Endothelial cell of umbilical vein (primary cell): Measurements from ENCODE around the gene SRGN. TPM values are rescaled to one million over a fixed set of nuclear protein-coding genes. Genes with fewer than 3 reads are reported as not detected.

Experiments
- BruUV-seq: library from RNA; stranded (reverse); fragments of 400-500 nt; replicated peaks from 2 replicates; lab custom pipeline; 2021; lab: Mats Ljungman, UMichigan
- CTCF ChIA-PET: fragments of 300-600, 350-600 bp; sonication (Branson Sonifier 250); formaldehyde crosslinking; loops from one replicate; lab custom pipeline; 2021; ENCODE audit warnings: antibody characterized with exemption, inconsistent platforms; lab: Charles Lee
- POLR2A ChIA-PET: fragments of 300-600, 350-600 bp; sonication (Branson Sonifier 250); formaldehyde crosslinking; loops from one replicate; lab custom pipeline; 2021; ENCODE audit warnings: antibody characterized with exemption, inconsistent platforms; lab: Charles Lee
- DNase-seq: peaks from one replicate; pipeline ENCODE4 v3.0.0-alpha.2; 2011; ENCODE audit warnings: low read depth, low spot score
- FAIRE-seq: peaks from 2 replicates; lab custom pipeline; 2011; peaks lifted over from hg19 to GRCh38; lab: Jason Lieb, UNC
- H2AFZ ChIP-seq: 2 replicates; pipeline ENCODE4 v1.6.0; 2012; ENCODE audit warnings: low read depth, low read length, control low read depth, inconsistent platforms
- H3K27ac ChIP-seq: 2 replicates; pipeline ENCODE4 v1.5.1; 2011; ENCODE audit warnings: low read depth, mild to moderate bottlenecking, control low read depth, low read length, moderate library complexity; ENCODE audit not compliant: insufficient read depth
- H3K27me3 ChIP-seq, 2 experiments: 2 replicates each; pipeline versions ENCODE4 v1.6.0 to v1.6.1; 2011; ENCODE audit warnings: low read length in 2 of 2, mixed read lengths in 1 of 2; ENCODE audit not compliant: control insufficient read depth in 2 of 2, insufficient read depth in 2 of 2
- H3K36me3 ChIP-seq, 2 experiments: 2 replicates in 1 of 2; 3 replicates in 1 of 2; pipeline ENCODE4 v1.5.1; 2011; ENCODE audit warnings: low read length in 2 of 2, mild to moderate bottlenecking in 1 of 2, moderate library complexity in 1 of 2; ENCODE audit not compliant: control insufficient read depth in 2 of 2, insufficient read depth in 2 of 2; ENCODE audit errors: extremely low read depth in 1 of 2
- H3K4me1 ChIP-seq: 3 replicates; pipeline ENCODE4 v1.5.1; 2011; ENCODE audit warnings: mild to moderate bottlenecking, low read length; ENCODE audit not compliant: control insufficient read depth, insufficient read depth; ENCODE audit errors: extremely low read depth
- H3K4me2 ChIP-seq: 2 replicates; pipeline ENCODE4 v1.6.1; 2011; ENCODE audit warnings: low read length, control low read depth, mixed read lengths; ENCODE audit not compliant: insufficient read depth
- H3K4me3 ChIP-seq, 3 experiments: fragments of 200-600 bp in 1 of 3; sonication (generic), shearing (Covaris generic) in 1 of 3; replicated peaks in 1 of 3; 2 replicates each; pipeline ENCODE4 v1.5.1; 2011 to 2016; ENCODE audit warnings: control low read depth in 3 of 3, low read length in 3 of 3, mild to moderate bottlenecking in 2 of 3, inconsistent platforms in 1 of 3, low read depth in 1 of 3, moderate library complexity in 1 of 3; ENCODE audit not compliant: insufficient read depth in 1 of 3
- H3K79me2 ChIP-seq: 2 replicates; pipeline ENCODE4 v1.6.0; 2012; ENCODE audit warnings: low read length, inconsistent platforms; ENCODE audit not compliant: control insufficient read depth, insufficient read depth
- H3K9ac ChIP-seq: replicated peaks from 2 replicates; pipeline ENCODE3; 2011; ENCODE audit warnings: low read length, control low read depth; ENCODE audit not compliant: insufficient read depth; ENCODE audit errors: extremely low read depth
- H3K9me1 ChIP-seq: replicated peaks from 3 replicates; pipeline ENCODE4 v1.6.0; 2011; ENCODE audit warnings: mild to moderate bottlenecking, low read length; ENCODE audit not compliant: control insufficient read depth, insufficient read depth; ENCODE audit errors: extremely low read depth
- H3K9me3 ChIP-seq: replicated peaks from 2 replicates; pipeline ENCODE4 v1.5.1; 2012; ENCODE audit warnings: low read length, inconsistent platforms; ENCODE audit not compliant: control insufficient read depth, insufficient read depth
- H4K20me1 ChIP-seq: replicated peaks from 2 replicates; pipeline ENCODE3; 2011; ENCODE audit warnings: mild to moderate bottlenecking, low read length; ENCODE audit not compliant: control insufficient read depth, insufficient read depth; ENCODE audit errors: extremely low read depth
- GATA2 ChIP-seq: IDR thresholded peaks from 2 replicates; pipeline ENCODE4 v1.7.0; 2011; ENCODE audit warnings: low read depth, mild to moderate bottlenecking, moderate library complexity, mixed read lengths, low read length; ENCODE audit not compliant: insufficient read length, insufficient read depth
- MYC ChIP-seq: IDR thresholded peaks from one replicate; pipeline ENCODE4 v1.6.1; 2011; ENCODE audit warnings: mild to moderate bottlenecking, low read depth, low read length
- POLR2AphosphoS5 ChIP-seq: IDR thresholded peaks from 2 replicates; pipeline ENCODE4 v1.6.1; 2012; ENCODE audit warnings: low read depth, mild to moderate bottlenecking, control low read depth, low read length, moderate library complexity; ENCODE audit not compliant: insufficient read depth
- dilution Hi-C: fragments of 300-500 bp; cut with MboI; formaldehyde crosslinking; loops from one replicate; pipeline ENCODE4 v1.15.0; 2019; ENCODE audit warnings: low sequenced_read_pairs; ENCODE audit not compliant: extremely low pct_ligation_motif_present
- intact Hi-C: fragments of 100-400 bp; cut with micrococcal nuclease; formaldehyde crosslinking; loops from one replicate; pipeline ENCODE4 v1.10.0; 2022
- polyA plus RNA-seq, 4 experiments: library from polyadenylated mRNA; depleted of rRNA in 3 of 4; stranded (reverse) in 3 of 4; unstranded in 1 of 4; fragments of >200 nt; gene quantifications; 2 replicates each; pipeline versions ENCODE4 v1.2.1 to v1.2.3, GENCODE V29; 2011 to 2012; ENCODE audit warnings: missing spikeins in 1 of 4
- total RNA-seq: library from RNA; stranded (reverse); gene quantifications from 2 replicates; pipeline ENCODE4 v1.2.3, GENCODE V29; 2021

Gene SRGN
- total and polyA plus RNA-seq, 2 donors (not counting 3 experiments of a cell fraction or from before 2014, with no cell fraction given) = 384 to 450 TPM

- dilution Hi-C loops = no loop called here
- H3K4me1 ChIP-seq = peaks cover 12% of the 10 kb centered on the region
- no peak overlapping the region for H3K9ac ChIP-seq
- no peaks in the 10 kb centered on the region for H3K79me2 ChIP-seq
- no peak overlapping the region for H3K4me2 ChIP-seq
- no peaks in the 10 kb centered on the region for H4K20me1 ChIP-seq
- CTCF ChIA-PET = no interaction called here
- intact Hi-C loops = no loop called here
- H3K27me3 ChIP-seq = no peaks in the 10 kb centered on the region
- POLR2A ChIA-PET = no interaction called here
- H3K27ac ChIP-seq = no peak overlapping the region
- DNase-seq (no peak), FAIRE-seq (no peak)
- H3K4me3 ChIP-seq = no peak overlapping the region
- no peak for TF ChIP-seq MYC
- H3K36me3 ChIP-seq = no peaks in the 10 kb centered on the region
- BruUV-seq = no TSS peak
- H3K9me3 ChIP-seq = no peaks in the 10 kb centered on the region
- H2AFZ ChIP-seq = no peak overlapping the region
- H3K9me1 ChIP-seq = no peaks in the 10 kb centered on the region
Observed at GRCh38 chr10:69047111-69047832, 40.6 kb upstream of the SRGN start.

GRCh38 chr10:69048103-69048502 is 39.8 kb upstream of the SRGN start:
- intact Hi-C loops (no loop called here), dilution Hi-C loops (no loop called here)
- no peaks in the 10 kb centered on the region for H3K27me3 ChIP-seq
- H3K9me1 ChIP-seq = no peaks in the 10 kb centered on the region
- FAIRE-seq = no peak
- ChIA-PET POLR2A (no interaction called here), CTCF (interaction anchor here (0.9 to 2.0 kb wide), 3 partner anchors 9 to 43 kb away, joined by 3 to 7 read pairs (median 6); no protein-coding TSS in a partner anchor)
- no peaks in the 10 kb centered on the region for H3K79me2 ChIP-seq
- H3K36me3 ChIP-seq = no peaks in the 10 kb centered on the region
- DNase-seq = no peak
- peaks cover 12% of the 10 kb centered on the region for H3K4me1 ChIP-seq
- H3K9me3 ChIP-seq = no peaks in the 10 kb centered on the region
- H4K20me1 ChIP-seq = no peaks in the 10 kb centered on the region
- no peak overlapping the region for H3K27ac ChIP-seq
- TF ChIP-seq GATA2 (no peak), POLR2AphosphoS5 (no peak)
- H3K9ac ChIP-seq = no peak overlapping the region
- no peak overlapping the region for H2AFZ ChIP-seq
- no peak overlapping the region for H3K4me2 ChIP-seq
- no TSS peak for BruUV-seq
- no peak overlapping the region for H3K4me3 ChIP-seq
